Left ventricle myocardium inferior (tissue), 1 donor: Measurements from ENCODE around the gene SBK1. TPM values are rescaled to one million over a fixed set of nuclear protein-coding genes. Genes with fewer than 3 reads are reported as not detected.
A peak's percentile ranks its signal among the peaks of the same experiment; 100 is the strongest.

Experiments
- DNase-seq: peaks from one replicate; pipeline ENCODE4 v3.0.0-alpha.2; 2020
- H3K27ac ChIP-seq: fragments of 200-600 bp; replicated peaks from 2 replicates; pipeline ENCODE4 v1.8.0; 2021
- H3K27me3 ChIP-seq: fragments of 200-600 bp; 2 replicates; pipeline ENCODE4 v1.8.0; 2021; ENCODE audit warnings: low read depth
- H3K36me3 ChIP-seq: fragments of 200-600 bp; 2 replicates; pipeline ENCODE4 v1.8.0; 2021
- H3K4me1 ChIP-seq: fragments of 200-600 bp; 2 replicates; pipeline ENCODE4 v1.8.0; 2021
- H3K4me3 ChIP-seq: fragments of 200-600 bp; 2 replicates; pipeline ENCODE4 v1.8.0; 2021; ENCODE audit warnings: mild to moderate bottlenecking, moderate library complexity
- H3K9me3 ChIP-seq: fragments of 200-600 bp; replicated peaks from 2 replicates; pipeline ENCODE4 v1.8.0; 2021
- intact Hi-C: fragments of 100-400 bp; cut with micrococcal nuclease; formaldehyde crosslinking; loops from one replicate; pipeline ENCODE4 v1.11.0; 2022
- total RNA-seq: library from RNA; stranded (reverse); fragmentation: NEBNext Ultra II Directional; extraction: Animal tissue kit (Norgen Biotek cat#: 25700); gene quantifications from one replicate; pipeline ENCODE4 v1.2.1, GENCODE V29; 2021
- TF ChIP-seq, protein P1 (sequence below): fragments of 200-600 bp; IDR thresholded peaks from 2 replicates; pipeline ENCODE4 v1.8.0; 2021; ENCODE audit warnings: antibody characterized with exemption, mild to moderate bottlenecking, borderline replicate concordance
- donor health status: DM: no; HTN: yes; CAD: no; lungs with severe emphysema.

The SBK1 gene
- total RNA-seq, 1 donor from 2014 or later = 2.3 TPM

DNA sequence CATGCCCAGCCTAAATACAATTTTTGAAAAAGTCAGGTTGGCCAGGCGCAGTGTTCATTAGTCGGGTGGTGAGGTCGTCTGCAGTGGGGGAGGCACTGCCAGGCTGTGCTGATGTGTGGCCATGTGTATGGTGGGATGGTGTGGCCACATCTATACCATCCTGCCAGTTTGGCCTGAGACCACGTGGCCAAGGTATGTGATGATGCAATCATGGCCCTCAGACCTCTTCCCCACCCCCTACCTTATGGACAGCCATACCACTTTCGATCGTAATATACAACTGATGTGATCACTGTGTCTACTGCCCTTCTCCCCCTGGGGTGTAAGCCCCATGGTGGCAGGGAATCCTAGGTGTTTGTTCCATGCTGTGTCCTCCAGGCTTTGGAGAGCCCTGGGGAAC is 23.7 kb downstream of the SBK1 start:
- Histone ChIP-seq H3K4me3 (no peak overlapping the region), H3K36me3 (no peaks in the 10 kb centered on the region), H3K27ac (no peak overlapping the region), H3K27me3 (peaks cover 8% of the 10 kb centered on the region), H3K9me3 (no peaks in the 10 kb centered on the region), H3K4me1 (no peaks in the 10 kb centered on the region)
- DNase-seq = no peak
- intact Hi-C loops = loop anchor here (5.0 kb wide), 1 partner anchor 39 kb away; no protein-coding TSS in a partner anchor
- TF ChIP-seq, protein P1, sequence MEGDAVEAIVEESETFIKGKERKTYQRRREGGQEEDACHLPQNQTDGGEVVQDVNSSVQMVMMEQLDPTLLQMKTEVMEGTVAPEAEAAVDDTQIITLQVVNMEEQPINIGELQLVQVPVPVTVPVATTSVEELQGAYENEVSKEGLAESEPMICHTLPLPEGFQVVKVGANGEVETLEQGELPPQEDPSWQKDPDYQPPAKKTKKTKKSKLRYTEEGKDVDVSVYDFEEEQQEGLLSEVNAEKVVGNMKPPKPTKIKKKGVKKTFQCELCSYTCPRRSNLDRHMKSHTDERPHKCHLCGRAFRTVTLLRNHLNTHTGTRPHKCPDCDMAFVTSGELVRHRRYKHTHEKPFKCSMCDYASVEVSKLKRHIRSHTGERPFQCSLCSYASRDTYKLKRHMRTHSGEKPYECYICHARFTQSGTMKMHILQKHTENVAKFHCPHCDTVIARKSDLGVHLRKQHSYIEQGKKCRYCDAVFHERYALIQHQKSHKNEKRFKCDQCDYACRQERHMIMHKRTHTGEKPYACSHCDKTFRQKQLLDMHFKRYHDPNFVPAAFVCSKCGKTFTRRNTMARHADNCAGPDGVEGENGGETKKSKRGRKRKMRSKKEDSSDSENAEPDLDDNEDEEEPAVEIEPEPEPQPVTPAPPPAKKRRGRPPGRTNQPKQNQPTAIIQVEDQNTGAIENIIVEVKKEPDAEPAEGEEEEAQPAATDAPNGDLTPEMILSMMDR = no peak

DNA sequence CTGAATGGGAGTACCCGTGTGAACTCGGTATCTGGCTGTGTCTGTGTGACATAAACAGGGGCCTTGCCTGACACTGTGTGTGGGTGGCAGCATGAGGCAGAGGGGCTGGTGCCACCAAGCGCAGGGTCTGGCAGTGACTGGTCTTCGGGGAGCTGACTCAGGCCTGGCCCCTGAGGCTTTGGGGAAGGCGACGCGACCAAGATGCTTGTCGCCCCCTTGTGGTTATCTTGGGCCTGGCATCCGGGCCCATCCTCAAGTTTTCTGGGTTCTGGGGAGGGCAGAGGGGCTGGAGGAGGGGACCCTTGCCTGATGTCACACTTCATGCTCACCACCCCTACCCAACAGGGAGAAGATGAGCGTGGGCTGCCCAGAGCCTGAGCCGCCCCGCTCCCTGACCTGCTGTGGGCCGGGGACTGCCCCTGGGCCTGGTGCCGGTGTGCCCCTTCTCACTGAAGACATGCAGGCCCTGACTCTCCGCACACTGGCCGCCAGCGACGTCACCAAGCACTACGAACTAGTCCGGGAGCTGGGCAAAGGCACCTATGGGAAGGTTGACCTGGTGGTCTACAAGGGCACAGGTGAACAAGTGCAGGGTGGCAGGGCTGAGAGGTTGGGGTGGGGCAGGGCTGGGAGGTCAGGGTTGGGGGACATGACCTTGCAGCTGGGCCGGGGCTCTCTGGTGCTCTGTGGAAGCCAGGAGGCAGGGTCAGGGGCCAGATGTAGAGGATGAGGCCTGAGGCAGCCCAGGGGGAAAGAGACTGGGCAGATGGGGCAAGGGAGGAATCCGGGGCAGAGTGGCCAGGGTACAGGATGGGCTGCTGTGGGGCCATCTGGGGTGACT is 24.9 kb downstream of the SBK1 start:
- intact Hi-C loops = loop anchor here (5.0 kb wide), 1 partner anchor 40 kb away; no protein-coding TSS in a partner anchor
- no peak overlapping the region for H3K27ac ChIP-seq
- peak; percentile 41 for DNase-seq

DNA sequence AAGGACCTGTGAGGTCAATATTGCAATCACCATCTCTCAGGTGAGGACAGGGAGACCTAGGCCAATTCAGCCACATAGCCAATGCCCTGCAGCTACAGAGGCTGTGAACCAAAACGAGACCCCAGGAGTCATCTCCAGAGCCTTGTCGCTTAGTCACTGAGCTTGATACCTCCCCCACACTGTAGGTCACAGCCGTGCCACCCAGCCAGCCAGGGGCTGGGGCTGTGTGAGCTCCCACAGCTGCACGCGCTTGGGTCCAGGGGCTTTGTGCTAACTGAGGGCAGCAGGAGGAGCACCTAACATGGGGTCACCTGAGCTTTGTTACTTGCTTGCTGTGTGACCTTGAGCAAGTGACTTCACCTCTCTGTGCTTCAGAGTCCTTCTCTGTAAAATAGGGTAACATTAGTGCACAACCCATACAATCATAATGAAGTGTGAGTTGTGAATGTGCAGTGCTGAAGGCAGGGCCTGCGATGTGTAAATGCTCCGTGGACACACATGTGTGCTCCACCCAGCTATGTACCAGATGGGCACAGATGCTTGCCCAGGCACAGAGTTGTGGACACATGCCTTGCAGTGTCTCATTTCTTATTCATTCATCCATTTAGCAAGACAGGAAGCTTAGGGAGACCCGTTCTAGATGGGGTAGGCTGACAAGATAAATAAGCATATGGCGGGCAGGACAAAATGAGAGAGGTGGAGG is 25.9 kb downstream of the SBK1 start:
- DNase-seq = no peak
- no peak overlapping the region for H3K27ac ChIP-seq
- H3K27me3 ChIP-seq = peaks cover 8% of the 10 kb centered on the region
- no peak overlapping the region for H3K4me3 ChIP-seq
- TF ChIP-seq, protein P1 = no peak
- intact Hi-C loops = loop anchor here (5.0 kb wide), 1 partner anchor 41 kb away; no protein-coding TSS in a partner anchor
- no peaks in the 10 kb centered on the region for H3K4me1 ChIP-seq
- no peaks in the 10 kb centered on the region for H3K9me3 ChIP-seq
- no peaks in the 10 kb centered on the region for H3K36me3 ChIP-seq

More for the DNA sequence above, 24.9 kb downstream of the SBK1 start:
- TF ChIP-seq, protein P1 = peak; percentile 86
- H3K9me3 ChIP-seq = no peaks in the 10 kb centered on the region
- no peaks in the 10 kb centered on the region for H3K4me1 ChIP-seq
- no peaks in the 10 kb centered on the region for H3K36me3 ChIP-seq
- no peak overlapping the region for H3K4me3 ChIP-seq
- H3K27me3 ChIP-seq = peaks cover 8% of the 10 kb centered on the region

DNA sequence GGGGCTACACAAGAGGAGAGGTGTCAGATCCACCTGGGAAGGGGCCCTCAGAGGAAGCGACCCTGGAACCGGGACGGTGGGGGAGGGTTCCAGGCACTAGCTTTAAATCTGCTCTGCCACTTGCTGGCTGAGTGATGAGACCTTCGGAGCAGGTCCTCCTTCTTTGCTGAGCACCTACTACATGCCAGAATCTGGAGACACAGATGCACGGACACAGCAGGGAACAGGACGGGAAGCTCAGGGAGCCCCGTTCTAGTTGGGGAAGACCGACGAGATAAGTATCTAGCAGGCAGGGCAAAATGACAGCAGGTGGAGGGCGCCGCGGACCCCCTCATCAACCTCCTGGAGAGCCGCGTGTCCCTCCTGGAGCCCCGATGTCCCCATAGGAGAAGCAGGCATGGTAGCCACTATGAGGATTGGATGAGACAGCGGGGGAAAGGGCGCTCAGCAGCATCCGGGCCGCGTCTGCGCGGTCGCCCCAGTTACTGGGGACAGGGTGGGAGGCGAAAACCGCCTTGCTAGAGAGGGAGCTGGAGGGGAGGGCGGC is 27.2 kb downstream of the SBK1 start:
- no peaks in the 10 kb centered on the region for H3K4me1 ChIP-seq
- H3K36me3 ChIP-seq = no peaks in the 10 kb centered on the region
- no peak for DNase-seq
- TF ChIP-seq, protein P1 = no peak
- intact Hi-C loops = loop anchor here (5.0 kb wide), 1 partner anchor 42 kb away; no protein-coding TSS in a partner anchor
- H3K9me3 ChIP-seq = no peaks in the 10 kb centered on the region
- peaks cover 5% of the 10 kb centered on the region for H3K27me3 ChIP-seq
- H3K4me3 ChIP-seq = no peak overlapping the region
- H3K27ac ChIP-seq = no peak overlapping the region

DNA sequence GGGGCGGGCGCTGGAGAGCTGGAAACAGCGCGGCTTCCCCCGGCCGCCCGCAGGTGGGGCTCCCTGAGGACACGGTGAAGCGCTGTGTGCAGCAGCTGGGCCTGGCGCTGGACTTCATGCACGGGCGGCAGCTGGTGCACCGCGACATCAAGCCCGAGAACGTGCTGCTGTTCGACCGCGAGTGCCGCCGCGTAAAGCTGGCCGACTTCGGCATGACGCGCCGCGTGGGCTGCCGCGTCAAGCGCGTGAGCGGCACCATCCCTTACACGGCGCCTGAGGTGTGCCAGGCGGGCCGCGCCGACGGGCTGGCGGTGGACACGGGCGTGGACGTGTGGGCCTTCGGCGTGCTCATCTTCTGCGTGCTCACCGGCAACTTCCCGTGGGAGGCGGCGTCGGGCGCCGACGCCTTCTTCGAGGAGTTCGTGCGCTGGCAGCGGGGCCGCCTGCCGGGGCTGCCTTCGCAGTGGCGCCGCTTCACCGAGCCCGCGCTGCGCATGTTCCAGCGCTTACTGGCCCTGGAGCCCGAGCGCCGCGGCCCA is 27.8 kb downstream of the SBK1 start:
- H3K4me3 ChIP-seq = no peak overlapping the region
- H3K36me3 ChIP-seq = no peaks in the 10 kb centered on the region
- no peaks in the 10 kb centered on the region for H3K4me1 ChIP-seq
- TF ChIP-seq, protein P1 = no peak
- intact Hi-C loops = no loop called here
- no peak overlapping the region for H3K27ac ChIP-seq
- H3K9me3 ChIP-seq = no peaks in the 10 kb centered on the region
- no peak for DNase-seq
- no peaks in the 10 kb centered on the region for H3K27me3 ChIP-seq
